Muscle layer of colon (tissue), 2 donors: ENCODE results near the gene PPL.

Experiments
- H3K27ac ChIP-seq: one replicate; pipeline ENCODE4 v1.7.0; 2013; ENCODE audit warnings: low read depth, mild to moderate bottlenecking, low read length, moderate library complexity
- H3K27me3 ChIP-seq, 2 donors: one replicate each; pipeline ENCODE4 v1.7.0; 2013; ENCODE audit warnings: low read length in 2 of 2, mild to moderate bottlenecking in 2 of 2; ENCODE audit not compliant: insufficient read depth in 2 of 2, control insufficient read depth in 1 of 2
- H3K36me3 ChIP-seq: one replicate; pipeline ENCODE4 v1.7.0; 2013; ENCODE audit warnings: mild to moderate bottlenecking, low read length; ENCODE audit not compliant: insufficient read depth
- H3K4me1 ChIP-seq: one replicate; pipeline ENCODE4 v1.7.0; 2013; ENCODE audit warnings: mild to moderate bottlenecking, low read length; ENCODE audit not compliant: insufficient read depth
- H3K4me3 ChIP-seq, 2 donors: one replicate each; pipeline ENCODE4 v1.7.0; 2013; ENCODE audit warnings: low read length in 2 of 2, low read depth in 1 of 2, mild to moderate bottlenecking in 1 of 2, moderate library complexity in 1 of 2
- H3K9ac ChIP-seq: one replicate; pipeline ENCODE4 v1.7.0; 2013; ENCODE audit warnings: low read length
- H3K9me3 ChIP-seq: one replicate; pipeline ENCODE4 v1.7.0; 2013; ENCODE audit warnings: mild to moderate bottlenecking, low read length
- donor health status: abdominal sarcoma.
- donor health status: Adenocarcinoma of cecum.

The PPL gene, protein sequence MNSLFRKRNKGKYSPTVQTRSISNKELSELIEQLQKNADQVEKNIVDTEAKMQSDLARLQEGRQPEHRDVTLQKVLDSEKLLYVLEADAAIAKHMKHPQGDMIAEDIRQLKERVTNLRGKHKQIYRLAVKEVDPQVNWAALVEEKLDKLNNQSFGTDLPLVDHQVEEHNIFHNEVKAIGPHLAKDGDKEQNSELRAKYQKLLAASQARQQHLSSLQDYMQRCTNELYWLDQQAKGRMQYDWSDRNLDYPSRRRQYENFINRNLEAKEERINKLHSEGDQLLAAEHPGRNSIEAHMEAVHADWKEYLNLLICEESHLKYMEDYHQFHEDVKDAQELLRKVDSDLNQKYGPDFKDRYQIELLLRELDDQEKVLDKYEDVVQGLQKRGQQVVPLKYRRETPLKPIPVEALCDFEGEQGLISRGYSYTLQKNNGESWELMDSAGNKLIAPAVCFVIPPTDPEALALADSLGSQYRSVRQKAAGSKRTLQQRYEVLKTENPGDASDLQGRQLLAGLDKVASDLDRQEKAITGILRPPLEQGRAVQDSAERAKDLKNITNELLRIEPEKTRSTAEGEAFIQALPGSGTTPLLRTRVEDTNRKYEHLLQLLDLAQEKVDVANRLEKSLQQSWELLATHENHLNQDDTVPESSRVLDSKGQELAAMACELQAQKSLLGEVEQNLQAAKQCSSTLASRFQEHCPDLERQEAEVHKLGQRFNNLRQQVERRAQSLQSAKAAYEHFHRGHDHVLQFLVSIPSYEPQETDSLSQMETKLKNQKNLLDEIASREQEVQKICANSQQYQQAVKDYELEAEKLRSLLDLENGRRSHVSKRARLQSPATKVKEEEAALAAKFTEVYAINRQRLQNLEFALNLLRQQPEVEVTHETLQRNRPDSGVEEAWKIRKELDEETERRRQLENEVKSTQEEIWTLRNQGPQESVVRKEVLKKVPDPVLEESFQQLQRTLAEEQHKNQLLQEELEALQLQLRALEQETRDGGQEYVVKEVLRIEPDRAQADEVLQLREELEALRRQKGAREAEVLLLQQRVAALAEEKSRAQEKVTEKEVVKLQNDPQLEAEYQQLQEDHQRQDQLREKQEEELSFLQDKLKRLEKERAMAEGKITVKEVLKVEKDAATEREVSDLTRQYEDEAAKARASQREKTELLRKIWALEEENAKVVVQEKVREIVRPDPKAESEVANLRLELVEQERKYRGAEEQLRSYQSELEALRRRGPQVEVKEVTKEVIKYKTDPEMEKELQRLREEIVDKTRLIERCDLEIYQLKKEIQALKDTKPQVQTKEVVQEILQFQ (N-terminal part only)

DNA sequence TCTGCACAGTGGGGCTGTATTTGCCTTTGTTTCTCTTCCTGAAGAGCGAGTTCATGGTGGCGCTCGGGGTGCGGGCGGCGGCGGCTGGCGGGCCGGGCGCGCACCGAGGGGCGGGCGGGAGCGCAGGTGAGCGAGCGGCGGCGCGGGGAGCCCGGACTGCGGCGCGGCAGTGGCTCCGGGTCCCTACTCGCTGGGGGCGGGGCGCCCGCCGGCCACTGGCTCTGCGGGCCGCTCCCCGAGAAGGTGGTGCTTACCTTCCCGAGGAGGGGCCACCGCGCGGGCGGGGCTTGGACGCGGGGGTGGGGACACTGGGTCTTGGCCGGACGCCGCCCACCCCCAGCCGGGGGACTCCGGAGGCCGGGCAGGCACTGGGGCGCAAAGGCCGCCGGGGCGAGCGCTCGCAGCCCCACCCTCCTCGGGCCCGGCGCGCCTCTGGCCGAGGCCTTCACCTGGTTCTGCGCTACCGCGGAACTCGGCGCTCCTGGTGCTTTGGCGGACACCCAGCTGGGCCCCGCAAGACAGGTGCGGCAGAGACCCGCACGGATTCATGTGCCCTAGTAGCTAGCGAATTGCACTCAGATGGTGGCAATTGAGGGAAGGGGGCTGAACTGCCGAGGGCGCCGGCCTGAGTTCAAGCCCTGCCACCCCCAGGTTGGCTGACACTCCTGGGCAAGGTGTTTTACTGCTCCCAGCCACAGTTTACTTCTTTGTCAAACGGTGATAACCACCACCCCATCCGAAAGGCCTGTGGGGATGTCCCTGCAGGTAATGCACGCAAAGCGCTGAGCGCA lies at the start of gene PPL:
PPL (minus strand) TSS at position 158 of the 791 bp plus-strand sequence; CDS start at position 55, 103 bp downstream.
- H3K9ac ChIP-seq = no peak within 1 kb of the TSS
- H3K27me3 ChIP-seq = peaks cover 0 to 25% of the 10 kb centered on the region in 2 donors
- H3K4me1 ChIP-seq = peaks cover 10% of the 10 kb centered on the region
- H3K27ac ChIP-seq = no peak within 1 kb of the TSS
- no peaks in the 10 kb centered on the region for H3K9me3 ChIP-seq
- H3K4me3 ChIP-seq = peak within 1 kb of the TSS; percentile 20 to 55
- H3K36me3 ChIP-seq = no peaks in the 10 kb centered on the region

DNA sequence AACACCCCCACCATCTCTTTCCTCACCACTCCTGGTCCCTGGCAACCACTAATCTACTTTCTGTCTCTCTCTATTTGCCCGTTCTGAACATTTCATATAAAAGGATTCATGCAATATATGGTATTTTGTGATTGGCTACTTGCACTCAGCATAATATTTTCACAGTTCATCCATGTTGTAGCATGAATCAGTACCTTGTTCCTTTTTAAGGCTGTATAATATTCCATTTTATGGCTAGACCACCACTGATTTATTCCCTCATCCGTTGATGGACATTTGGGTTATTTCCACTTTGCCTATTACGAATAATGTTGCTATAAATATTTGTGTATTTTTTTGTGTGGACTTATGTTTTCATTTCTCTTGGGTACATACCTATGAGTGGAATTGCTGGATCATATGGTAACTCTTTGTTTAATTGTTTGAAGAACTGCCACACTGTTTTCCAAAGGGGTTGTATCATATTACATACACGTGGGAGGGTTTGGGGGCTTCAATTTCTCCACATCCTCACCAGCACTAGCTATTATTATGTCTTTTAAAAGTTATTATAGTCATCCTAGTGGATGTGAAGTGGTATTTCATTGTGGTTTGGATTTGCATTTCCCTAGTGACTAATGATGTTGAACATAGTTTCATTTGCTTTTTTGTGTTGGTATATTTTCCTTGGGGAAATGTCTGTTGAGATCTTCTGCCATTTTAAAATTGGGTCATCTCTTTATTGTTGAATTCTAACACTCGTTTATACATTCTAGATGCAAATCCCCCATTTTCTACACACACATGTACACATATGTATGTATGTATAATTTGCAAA lies 47.4 kb upstream of the PPL start:
- Histone ChIP-seq H3K27me3 (peaks cover 3 to 27% of the 10 kb centered on the region in 2 donors), H3K4me3 (no peak overlapping the region), H3K36me3 (no peaks in the 10 kb centered on the region), H3K9ac (no peak overlapping the region), H3K9me3 (peaks cover 10% of the 10 kb centered on the region), H3K4me1 (no peaks in the 10 kb centered on the region), H3K27ac (no peak overlapping the region)

DNA sequence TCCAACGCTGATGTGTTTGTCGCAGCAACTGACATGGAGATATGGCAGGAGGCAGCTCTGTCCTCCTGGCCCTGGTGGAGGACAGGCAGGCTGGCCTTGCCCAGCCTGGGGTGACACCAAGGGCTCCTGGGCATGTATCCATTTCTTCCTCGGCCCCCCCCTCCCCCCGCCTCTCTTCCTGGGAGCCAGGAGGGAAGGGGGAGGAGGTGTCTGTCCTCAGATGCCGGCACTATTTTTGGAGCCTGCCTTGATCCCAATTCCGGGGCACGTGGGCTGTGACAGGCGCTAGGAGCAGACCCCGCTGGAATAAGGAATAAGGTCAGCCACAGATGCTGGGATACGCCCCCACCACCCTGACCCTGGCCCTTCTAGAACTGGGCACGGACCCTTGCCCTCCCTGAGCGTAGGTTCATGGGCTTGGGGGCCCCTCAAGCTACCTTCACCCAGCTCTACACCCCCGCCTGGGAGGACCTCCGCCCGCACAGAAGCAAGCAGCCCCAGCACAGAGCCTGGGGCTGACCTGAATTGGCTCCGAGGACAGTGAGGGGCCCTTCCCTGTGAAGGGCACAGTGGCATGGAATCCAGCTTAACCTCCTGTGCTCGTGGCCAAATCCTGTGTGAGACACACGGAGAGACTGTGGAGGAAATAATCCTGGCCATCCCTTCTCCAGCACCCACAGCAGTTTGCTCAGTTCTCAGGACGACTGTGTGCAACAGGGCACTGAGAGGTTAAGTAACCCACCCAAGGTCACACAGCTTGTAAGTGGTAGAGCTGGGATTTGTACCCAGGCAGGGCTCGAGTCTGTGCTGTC lies 45.3 kb upstream of the PPL start:
- peaks cover 0 to 6% of the 10 kb centered on the region in 2 donors for H3K27me3 ChIP-seq
- H3K4me1 ChIP-seq = no peaks in the 10 kb centered on the region
- H3K4me3 ChIP-seq = no peak overlapping the region
- peaks cover 6% of the 10 kb centered on the region for H3K9me3 ChIP-seq
- H3K36me3 ChIP-seq = no peaks in the 10 kb centered on the region
- H3K27ac ChIP-seq = no peak overlapping the region
- no peak overlapping the region for H3K9ac ChIP-seq

DNA sequence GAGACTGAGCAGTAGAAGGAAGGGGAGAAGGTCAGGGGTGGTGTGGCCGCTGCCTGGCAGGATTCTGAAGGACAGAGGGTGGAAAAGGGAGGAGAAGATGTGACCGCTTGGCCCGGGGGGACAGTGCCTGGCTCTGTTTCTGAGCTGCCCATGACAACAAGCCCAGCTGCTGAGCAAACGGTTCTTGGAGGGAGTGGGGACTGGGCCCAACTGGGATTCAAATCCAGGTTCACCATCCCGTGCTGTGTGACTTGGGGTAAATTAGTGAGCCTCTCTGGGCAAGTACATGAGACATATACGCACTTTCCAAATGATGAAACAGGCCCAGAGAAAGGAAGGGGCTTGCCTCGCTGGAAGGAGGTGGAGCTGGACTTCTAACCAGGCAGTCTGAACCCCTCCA lies 44.5 kb upstream of the PPL start:
- no peak overlapping the region for H3K4me3 ChIP-seq
- H3K4me1 ChIP-seq = no peaks in the 10 kb centered on the region
- H3K27ac ChIP-seq = no peak overlapping the region
- no peaks in the 10 kb centered on the region for H3K36me3 ChIP-seq
- no peaks in the 10 kb centered on the region for H3K27me3 ChIP-seq
- peaks cover 6% of the 10 kb centered on the region for H3K9me3 ChIP-seq
- no peak overlapping the region for H3K9ac ChIP-seq

DNA sequence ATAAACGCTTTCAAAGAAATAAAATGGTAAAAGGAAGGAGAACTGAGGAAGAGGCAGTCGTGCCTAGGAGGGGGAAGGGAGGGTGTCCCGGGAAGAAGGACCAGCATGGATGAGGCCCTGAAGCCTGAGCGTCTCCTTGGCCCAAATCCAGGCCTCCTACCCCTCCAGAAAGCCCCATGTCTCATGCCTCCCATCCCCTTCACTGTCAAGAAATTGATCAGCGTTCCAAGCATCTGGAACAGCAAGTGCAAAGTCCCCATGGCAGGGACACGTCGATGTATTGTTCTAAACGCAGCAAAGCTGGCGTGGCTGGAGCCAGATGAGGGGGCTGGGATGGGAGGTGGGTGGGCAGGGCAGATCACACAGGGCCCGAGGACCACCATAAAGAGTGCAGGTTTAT lies 43.7 kb upstream of the PPL start:
- no peaks in the 10 kb centered on the region for H3K36me3 ChIP-seq
- H3K27me3 ChIP-seq = no peaks in the 10 kb centered on the region
- peaks cover 6% of the 10 kb centered on the region for H3K9me3 ChIP-seq
- no peaks in the 10 kb centered on the region for H3K4me1 ChIP-seq
- H3K27ac ChIP-seq = no peak overlapping the region
- H3K9ac ChIP-seq = no peak overlapping the region
- H3K4me3 ChIP-seq = no peak overlapping the region

DNA sequence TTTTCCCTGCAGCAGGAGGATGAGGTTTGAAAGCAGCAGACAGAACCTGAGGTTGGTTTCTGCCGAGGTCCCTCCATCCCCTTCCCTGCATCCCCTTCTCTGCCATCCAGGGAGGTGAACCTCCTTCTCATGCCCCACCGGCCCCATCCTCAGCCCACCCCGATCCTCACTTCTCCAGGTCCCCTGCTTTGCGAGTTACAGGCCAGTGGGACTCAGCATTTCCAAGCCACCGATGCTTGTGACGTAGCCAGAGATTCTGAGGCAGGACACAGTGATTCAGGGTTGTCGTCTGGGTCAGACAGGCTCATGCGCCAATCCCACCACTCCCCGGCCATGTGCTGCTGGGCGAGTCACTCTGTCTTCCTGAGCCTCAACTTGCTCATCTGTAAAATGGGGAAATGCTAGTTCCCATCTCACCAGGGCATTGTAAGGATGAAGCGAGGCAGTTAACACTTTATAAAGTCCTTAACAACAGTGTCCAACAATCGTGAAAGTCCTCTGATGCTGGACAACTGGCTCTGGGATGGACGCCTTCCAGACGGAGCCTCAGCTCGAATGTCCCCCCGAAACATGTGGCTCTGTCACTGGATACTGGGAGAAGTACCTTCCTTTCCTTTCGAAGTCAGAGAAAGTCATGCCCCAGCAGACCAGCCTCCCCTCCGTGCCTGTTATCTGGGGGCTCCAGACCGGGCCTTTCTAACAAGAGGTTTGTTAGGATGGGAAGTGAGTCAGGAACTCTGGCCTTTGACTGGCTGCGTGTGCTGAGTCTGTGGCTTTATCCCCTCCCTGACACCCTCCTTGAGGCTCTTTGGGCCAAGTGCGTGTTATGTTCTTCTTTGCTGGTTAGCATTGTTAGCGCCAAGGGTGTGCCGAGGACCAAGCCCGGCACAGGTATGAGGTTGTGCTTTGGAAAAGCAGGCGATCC lies 43.0 kb upstream of the PPL start:
- Histone ChIP-seq H3K27ac (no peak overlapping the region), H3K27me3 (no peaks in the 10 kb centered on the region), H3K9ac (no peak overlapping the region), H3K9me3 (peaks cover 6% of the 10 kb centered on the region), H3K4me3 (no peak overlapping the region), H3K4me1 (no peaks in the 10 kb centered on the region), H3K36me3 (no peaks in the 10 kb centered on the region)

DNA sequence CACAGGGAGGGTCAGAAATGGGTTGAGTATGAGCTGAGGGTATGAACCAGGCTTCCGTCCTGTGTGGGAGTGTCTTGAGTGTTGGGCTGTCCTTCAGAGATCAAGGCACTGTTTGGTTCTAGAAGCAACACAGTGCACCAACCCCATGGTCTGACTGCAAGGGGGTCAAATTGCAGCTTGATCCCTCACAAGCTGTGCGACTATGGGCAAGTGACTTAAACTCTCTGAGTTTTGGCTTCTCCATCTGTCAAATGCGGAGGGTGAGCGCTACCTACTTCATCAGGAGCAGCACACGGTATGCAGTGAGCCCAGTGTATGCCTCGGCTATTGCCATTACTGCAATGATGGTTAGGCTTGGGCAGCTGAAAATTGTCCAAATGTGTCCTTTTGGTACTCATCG lies 42.2 kb upstream of the PPL start:
- Histone ChIP-seq H3K4me3 (no peak overlapping the region), H3K9ac (no peak overlapping the region), H3K36me3 (no peaks in the 10 kb centered on the region), H3K4me1 (no peaks in the 10 kb centered on the region), H3K9me3 (peaks cover under 1% of the 10 kb centered on the region), H3K27ac (no peak overlapping the region), H3K27me3 (no peaks in the 10 kb centered on the region)

DNA sequence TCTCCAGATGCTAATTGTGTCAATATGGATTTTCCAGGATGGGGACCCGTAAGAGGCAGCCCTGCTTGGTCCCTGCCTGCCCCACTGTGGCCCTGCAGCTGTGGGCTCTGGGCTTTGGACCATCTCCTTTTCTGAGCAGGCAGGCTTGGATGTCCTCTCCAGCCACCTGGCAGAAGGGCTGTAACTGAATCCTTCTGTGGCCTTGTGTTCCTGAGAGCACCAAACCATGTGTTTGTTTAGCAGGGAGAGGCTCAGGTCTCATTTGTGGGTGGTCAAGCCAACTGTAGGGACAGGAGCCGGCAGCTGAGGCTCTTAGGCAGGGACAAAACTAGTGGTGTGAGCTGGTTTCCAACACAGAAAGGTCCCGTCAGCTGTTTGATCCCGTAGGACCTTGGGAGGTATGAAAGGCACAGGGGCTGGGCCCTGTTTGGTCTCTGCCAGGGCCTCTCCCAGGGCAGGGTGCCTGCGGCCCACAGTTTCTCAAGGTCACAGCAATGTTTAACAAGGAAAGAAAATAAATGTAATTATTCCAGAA lies 39.7 kb upstream of the PPL start:
- Histone ChIP-seq H3K4me3 (no peak overlapping the region), H3K9me3 (no peaks in the 10 kb centered on the region), H3K9ac (no peak overlapping the region), H3K4me1 (no peaks in the 10 kb centered on the region), H3K36me3 (no peaks in the 10 kb centered on the region), H3K27me3 (no peaks in the 10 kb centered on the region), H3K27ac (no peak overlapping the region)

DNA sequence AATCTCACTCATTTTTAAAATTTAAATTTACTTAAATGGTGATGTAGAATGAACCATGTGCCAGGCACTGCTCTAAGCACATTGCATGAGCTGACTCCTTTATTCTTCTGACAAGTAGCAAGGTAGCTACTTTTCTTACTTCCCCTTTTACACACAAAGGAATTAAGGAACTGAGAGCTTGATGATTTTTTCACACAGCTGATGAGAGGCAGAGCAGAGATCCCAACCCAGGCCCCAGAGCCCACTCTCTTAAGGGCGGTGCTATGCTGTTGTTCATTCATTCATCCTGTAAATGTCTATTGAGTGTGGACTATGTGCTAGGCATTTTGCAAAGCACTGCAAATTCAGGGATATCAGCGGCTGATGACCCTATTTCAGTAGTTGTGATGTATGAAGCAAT lies 39.1 kb upstream of the PPL start:
- H3K4me1 ChIP-seq = no peaks in the 10 kb centered on the region
- H3K27ac ChIP-seq = no peak overlapping the region
- H3K36me3 ChIP-seq = no peaks in the 10 kb centered on the region
- H3K9me3 ChIP-seq = no peaks in the 10 kb centered on the region
- H3K4me3 ChIP-seq = no peak overlapping the region
- H3K9ac ChIP-seq = no peak overlapping the region
- no peaks in the 10 kb centered on the region for H3K27me3 ChIP-seq
